OCI-LY1 (cell line): Measurements from ENCODE around the gene ACVR1B.

ENCODE experiments used
- EZH2 ChIP-seq: fragments of 200-600 bp; sonication (generic), shearing (Covaris generic); IDR thresholded peaks from 2 replicates; pipeline ENCODE4 v1.8.0; 2017; ENCODE audit warnings: borderline replicate concordance, mixed run types, mild to moderate bottlenecking, antibody characterized with exemption, low read length, moderate library complexity, mixed read lengths
- TF ChIP-seq, protein P1 (sequence below): fragments of 200-600 bp; sonication (generic), shearing (Covaris generic); IDR thresholded peaks from 2 replicates; pipeline ENCODE4 v1.5.1; 2017; ENCODE audit warnings: mild to moderate bottlenecking, antibody characterized with exemption, low read length, moderate library complexity, mixed read lengths

DNA sequence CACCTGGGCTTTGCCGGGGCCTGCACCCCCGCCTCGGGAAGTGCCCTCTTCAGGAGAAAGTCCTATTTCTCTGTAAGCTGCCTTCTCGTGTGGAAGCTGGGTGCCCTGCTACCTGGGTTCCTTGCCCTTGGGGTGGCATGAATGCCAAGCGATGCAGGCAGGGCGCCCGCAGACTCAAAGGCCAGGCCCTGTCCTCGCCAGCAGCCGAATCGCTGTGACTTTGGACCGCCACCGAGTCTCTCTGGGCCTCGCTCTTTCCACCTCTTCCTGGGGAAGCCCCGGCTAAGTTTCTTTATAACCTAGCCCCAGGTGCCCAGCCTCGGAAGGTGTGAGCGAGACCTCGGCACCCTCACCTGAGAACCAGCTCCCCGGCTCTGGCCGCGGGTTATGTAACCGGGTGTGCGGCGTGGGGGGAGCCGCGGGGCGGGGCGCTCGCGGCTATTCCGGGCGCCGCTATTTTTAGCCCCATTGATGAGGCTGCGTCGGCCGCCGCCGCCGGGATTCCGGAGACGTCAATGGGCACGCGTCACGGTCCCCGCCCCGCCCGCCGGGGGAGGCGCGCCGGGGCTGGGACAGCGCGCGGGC is 85.2 kb downstream of the ACVR1B start:
- TF ChIP-seq, protein P1, sequence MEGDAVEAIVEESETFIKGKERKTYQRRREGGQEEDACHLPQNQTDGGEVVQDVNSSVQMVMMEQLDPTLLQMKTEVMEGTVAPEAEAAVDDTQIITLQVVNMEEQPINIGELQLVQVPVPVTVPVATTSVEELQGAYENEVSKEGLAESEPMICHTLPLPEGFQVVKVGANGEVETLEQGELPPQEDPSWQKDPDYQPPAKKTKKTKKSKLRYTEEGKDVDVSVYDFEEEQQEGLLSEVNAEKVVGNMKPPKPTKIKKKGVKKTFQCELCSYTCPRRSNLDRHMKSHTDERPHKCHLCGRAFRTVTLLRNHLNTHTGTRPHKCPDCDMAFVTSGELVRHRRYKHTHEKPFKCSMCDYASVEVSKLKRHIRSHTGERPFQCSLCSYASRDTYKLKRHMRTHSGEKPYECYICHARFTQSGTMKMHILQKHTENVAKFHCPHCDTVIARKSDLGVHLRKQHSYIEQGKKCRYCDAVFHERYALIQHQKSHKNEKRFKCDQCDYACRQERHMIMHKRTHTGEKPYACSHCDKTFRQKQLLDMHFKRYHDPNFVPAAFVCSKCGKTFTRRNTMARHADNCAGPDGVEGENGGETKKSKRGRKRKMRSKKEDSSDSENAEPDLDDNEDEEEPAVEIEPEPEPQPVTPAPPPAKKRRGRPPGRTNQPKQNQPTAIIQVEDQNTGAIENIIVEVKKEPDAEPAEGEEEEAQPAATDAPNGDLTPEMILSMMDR: no peak
- no peak for TF ChIP-seq EZH2
